ENCODE results near the gene RERE.

RERE gene

DNA sequence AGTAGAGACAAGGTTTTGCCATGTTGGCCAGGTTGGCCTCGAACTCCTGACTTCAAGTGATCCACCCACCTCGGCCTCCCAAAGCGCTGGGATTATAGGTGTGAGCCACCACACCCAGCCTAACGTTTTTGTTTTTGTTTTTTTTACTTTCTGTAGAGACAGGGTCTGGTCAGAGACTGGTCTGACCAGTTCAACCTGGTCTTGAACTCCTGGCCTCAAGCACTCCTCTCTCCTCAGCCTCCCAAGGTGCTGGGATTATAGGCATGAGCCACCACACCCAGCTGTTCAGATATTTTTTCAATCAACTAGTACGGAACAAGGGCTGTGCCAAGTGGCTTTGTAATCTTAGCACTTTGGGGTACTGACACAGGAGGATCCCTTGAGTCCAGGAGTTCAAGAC is 209.5 kb downstream of the RERE start:
- DNase-seq: no peak
- no peak overlapping the region for H3K27ac ChIP-seq (ENCODE audit: insufficient read depth, low read length, poor library complexity, severe bottlenecking)

DNA sequence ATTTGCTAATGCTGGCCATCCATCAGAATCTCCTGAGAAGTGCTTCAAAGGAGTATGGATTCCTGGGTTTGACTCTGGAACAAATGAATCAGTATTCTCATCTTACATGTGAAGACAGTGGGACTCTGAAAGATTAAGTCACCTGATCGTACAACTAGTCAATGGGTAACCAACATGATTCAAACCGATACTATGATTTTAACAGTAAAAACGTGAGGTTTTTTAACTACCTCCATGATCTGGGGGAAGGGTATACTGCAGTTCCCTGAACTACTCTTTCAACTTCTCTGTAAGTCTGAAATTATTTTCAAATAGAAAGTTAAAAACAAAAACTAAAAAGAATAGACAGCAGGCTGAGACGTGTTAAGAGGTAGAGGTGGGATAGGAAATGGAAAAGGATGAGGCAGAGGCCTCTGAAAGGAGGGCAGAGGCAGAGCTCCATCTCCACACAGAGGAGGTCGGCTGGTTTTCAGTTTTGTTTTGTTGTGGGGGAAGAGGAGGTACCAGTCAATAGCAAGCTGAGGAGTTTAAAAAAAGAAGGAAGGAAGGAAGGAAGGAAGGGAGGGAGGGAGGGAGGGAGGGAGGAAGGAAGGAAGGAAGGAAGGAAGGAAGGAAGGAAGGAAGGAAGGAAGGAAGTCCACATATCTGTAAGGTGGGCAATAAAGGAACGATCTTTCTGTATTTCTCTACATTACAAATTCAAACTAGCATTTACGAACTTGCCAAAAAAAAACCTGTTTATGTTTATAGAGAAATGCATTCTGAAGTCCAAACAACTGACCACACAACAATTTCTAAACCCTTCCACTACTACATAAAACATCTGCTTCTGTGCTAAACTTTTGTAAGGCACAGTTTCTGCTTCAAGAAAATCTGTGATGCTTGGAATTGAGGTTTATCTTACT is 213.1 kb downstream of the RERE start:
- no peak for DNase-seq
- Histone ChIP-seq H3K4me3 (ENCODE audit: insufficient read depth, low read depth, low read length, poor library complexity, severe bottlenecking) (no peak overlapping the region), H3K27ac (ENCODE audit: insufficient read depth, low read length, poor library complexity, severe bottlenecking) (no peak overlapping the region)

More for the DNA sequence above, 209.5 kb downstream of the RERE start:
- no peaks in the 10 kb centered on the region for H3K36me3 ChIP-seq (ENCODE audit: control insufficient read depth, insufficient read depth, low read length)
- H3K27me3 ChIP-seq (replicated peaks; ENCODE audit: control insufficient read depth, insufficient read depth, low read length, poor library complexity, severe bottlenecking): no peaks in the 10 kb centered on the region
- no peak overlapping the region for H3K4me3 ChIP-seq (ENCODE audit: insufficient read depth, low read depth, low read length, poor library complexity, severe bottlenecking)
- H3K9me3 ChIP-seq (ENCODE audit: control insufficient read depth, low read length): no peaks in the 10 kb centered on the region
- peaks cover 9% of the 10 kb centered on the region for H3K4me1 ChIP-seq (ENCODE audit: control insufficient read depth, insufficient read depth, low read length, poor library complexity, severe bottlenecking)

DNA sequence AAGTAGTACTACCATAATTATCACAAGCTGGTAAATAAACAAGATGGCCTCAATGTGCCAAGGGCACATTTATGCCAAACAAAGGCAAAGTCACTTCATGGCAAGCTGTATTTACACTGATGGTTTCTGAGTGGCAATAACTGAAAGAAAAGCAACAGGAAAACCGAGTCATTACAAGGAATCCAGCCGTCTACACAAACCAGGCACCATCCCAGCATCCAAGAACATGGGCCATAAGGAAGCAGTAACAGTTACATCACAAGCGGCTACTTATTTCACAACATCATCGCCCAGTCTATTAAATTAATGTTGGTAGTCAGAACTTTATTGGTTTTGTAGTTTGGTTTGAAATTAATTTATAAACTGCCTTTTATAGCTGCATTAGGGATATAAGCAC is 214.2 kb downstream of the RERE start:
- H3K4me1 ChIP-seq (ENCODE audit: control insufficient read depth, insufficient read depth, low read length, poor library complexity, severe bottlenecking): peaks cover 9% of the 10 kb centered on the region
- no peaks in the 10 kb centered on the region for H3K9me3 ChIP-seq (ENCODE audit: control insufficient read depth, low read length)
- H3K4me3 ChIP-seq (ENCODE audit: insufficient read depth, low read depth, low read length, poor library complexity, severe bottlenecking): no peak overlapping the region
- no peaks in the 10 kb centered on the region for H3K36me3 ChIP-seq (ENCODE audit: control insufficient read depth, insufficient read depth, low read length)
- H3K27me3 ChIP-seq (replicated peaks; ENCODE audit: control insufficient read depth, insufficient read depth, low read length, poor library complexity, severe bottlenecking): no peaks in the 10 kb centered on the region
- DNase-seq: no peak
- no peak overlapping the region for H3K27ac ChIP-seq (ENCODE audit: insufficient read depth, low read length, poor library complexity, severe bottlenecking)

More for the DNA sequence above, 213.1 kb downstream of the RERE start:
- Histone ChIP-seq H3K4me1 (ENCODE audit: control insufficient read depth, insufficient read depth, low read length, poor library complexity, severe bottlenecking) (peaks cover 9% of the 10 kb centered on the region), H3K9me3 (ENCODE audit: control insufficient read depth, low read length) (no peaks in the 10 kb centered on the region), H3K36me3 (ENCODE audit: control insufficient read depth, insufficient read depth, low read length) (no peaks in the 10 kb centered on the region), H3K27me3 (replicated peaks; ENCODE audit: control insufficient read depth, insufficient read depth, low read length, poor library complexity, severe bottlenecking) (no peaks in the 10 kb centered on the region)

- Histone ChIP-seq H3K27ac (ENCODE audit: insufficient read depth, low read length, poor library complexity, severe bottlenecking) (no peak overlapping the region), H3K27me3 (replicated peaks; ENCODE audit: control insufficient read depth, insufficient read depth, low read length, poor library complexity, severe bottlenecking) (no peaks in the 10 kb centered on the region), H3K36me3 (ENCODE audit: control insufficient read depth, insufficient read depth, low read length) (no peaks in the 10 kb centered on the region), H3K4me3 (ENCODE audit: insufficient read depth, low read depth, low read length, poor library complexity, severe bottlenecking) (peak overlapping the region; percentile 10), H3K4me1 (ENCODE audit: control insufficient read depth, insufficient read depth, low read length, poor library complexity, severe bottlenecking) (peaks cover 9% of the 10 kb centered on the region), H3K9me3 (ENCODE audit: control insufficient read depth, low read length) (no peaks in the 10 kb centered on the region)
- DNase-seq: no peak
These were observed 214.8 kb downstream of the RERE start for GRCh38 chr1:8602471-8603219.

DNA sequence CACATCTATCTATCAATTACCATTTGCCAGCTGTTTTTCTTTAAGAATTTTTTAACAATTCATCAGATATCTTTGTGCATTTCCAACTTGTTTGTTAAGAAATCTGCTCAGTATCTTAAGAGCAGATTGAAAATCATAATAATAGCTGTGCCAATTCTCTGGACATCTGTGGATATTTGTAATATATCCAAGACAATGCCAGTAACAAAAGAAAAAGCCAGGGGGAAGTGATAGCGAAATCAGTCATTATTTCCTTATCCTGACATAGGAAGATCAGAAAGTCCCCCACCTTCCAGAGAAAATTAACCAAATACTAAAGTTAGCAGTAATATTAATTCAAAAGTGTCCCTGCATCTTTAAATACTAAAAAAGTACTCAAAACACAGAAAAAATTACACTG is 217.1 kb downstream of the RERE start:
- Histone ChIP-seq H3K4me3 (ENCODE audit: insufficient read depth, low read depth, low read length, poor library complexity, severe bottlenecking) (no peak overlapping the region), H3K27me3 (replicated peaks; ENCODE audit: control insufficient read depth, insufficient read depth, low read length, poor library complexity, severe bottlenecking) (no peaks in the 10 kb centered on the region), H3K4me1 (ENCODE audit: control insufficient read depth, insufficient read depth, low read length, poor library complexity, severe bottlenecking) (peaks cover 9% of the 10 kb centered on the region), H3K9me3 (ENCODE audit: control insufficient read depth, low read length) (no peaks in the 10 kb centered on the region), H3K27ac (ENCODE audit: insufficient read depth, low read length, poor library complexity, severe bottlenecking) (no peak overlapping the region), H3K36me3 (ENCODE audit: control insufficient read depth, insufficient read depth, low read length) (no peaks in the 10 kb centered on the region)
- DNase-seq: no peak

DNA sequence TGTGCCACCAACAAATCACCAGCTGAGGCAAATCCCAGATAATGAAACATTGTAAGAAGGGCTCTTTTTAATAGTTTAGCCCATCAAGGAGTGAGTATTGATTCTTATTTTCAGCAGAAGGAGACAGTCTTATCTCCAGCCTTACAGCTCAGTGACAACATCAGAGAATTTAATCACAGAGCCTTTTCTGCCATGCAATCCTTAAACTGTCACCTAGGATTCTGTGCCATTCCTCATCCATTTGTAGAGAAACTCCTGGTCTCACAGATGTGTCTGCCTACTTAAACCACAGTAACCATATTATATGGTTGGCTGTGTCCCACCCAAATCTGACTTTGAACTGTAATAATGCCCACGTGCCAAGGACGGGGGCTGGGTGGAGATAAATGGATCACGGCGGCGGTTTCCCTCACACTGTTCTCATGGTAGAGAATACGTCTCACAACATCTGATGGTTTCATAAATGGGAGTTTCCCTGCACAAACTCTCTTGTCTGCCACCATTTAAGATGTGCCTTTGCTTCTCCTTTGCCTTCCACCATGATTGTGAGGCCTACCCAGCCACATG is 217.7 kb downstream of the RERE start:
- Histone ChIP-seq H3K36me3 (ENCODE audit: control insufficient read depth, insufficient read depth, low read length) (no peaks in the 10 kb centered on the region), H3K27ac (ENCODE audit: insufficient read depth, low read length, poor library complexity, severe bottlenecking) (no peak overlapping the region)
- DNase-seq: no peak

GRCh38 chr1:8598783-8599182 is 218.7 kb downstream of the RERE start:
- no peak overlapping the region for H3K4me3 ChIP-seq (ENCODE audit: insufficient read depth, low read depth, low read length, poor library complexity, severe bottlenecking)
- no peak for DNase-seq

More for the DNA sequence above, 217.7 kb downstream of the RERE start:
- H3K9me3 ChIP-seq (ENCODE audit: control insufficient read depth, low read length): no peaks in the 10 kb centered on the region
- H3K27me3 ChIP-seq (replicated peaks; ENCODE audit: control insufficient read depth, insufficient read depth, low read length, poor library complexity, severe bottlenecking): no peaks in the 10 kb centered on the region
- no peak overlapping the region for H3K4me3 ChIP-seq (ENCODE audit: insufficient read depth, low read depth, low read length, poor library complexity, severe bottlenecking)
- H3K4me1 ChIP-seq (ENCODE audit: control insufficient read depth, insufficient read depth, low read length, poor library complexity, severe bottlenecking): peaks cover 9% of the 10 kb centered on the region

DNA sequence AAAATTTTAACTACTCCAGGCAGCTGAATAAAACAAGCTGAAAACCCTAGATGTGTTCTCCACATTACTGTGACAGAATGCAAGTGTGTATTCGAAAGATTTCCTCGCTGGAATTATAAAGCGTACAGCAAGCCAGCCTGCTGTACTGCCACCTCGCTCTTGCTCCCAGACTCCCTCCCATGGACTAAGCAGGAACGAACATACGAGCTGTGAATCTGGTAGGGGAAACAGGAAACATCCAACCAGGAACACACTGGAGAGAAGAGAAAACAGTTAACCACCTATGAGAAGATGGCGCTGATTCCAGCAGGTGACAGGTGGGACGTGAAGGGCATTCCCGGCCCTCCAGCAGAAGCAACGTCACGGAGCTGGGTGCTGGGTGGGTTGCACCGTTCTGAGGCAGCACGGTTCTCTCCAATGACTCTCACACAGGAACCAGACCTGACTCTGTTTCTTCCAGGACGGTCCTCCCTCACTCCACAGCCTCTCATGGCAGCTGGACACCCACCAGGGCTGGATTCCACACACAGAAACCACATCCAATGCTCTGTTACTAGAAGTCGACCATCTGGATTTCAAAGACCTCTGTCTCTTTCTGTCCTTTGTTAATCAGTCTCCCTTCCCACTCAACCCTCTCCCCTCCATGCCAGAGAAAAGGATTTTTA is 219.2 kb downstream of the RERE start:
- no peak overlapping the region for H3K27ac ChIP-seq (ENCODE audit: insufficient read depth, low read length, poor library complexity, severe bottlenecking)
- H3K36me3 ChIP-seq (ENCODE audit: control insufficient read depth, insufficient read depth, low read length): no peaks in the 10 kb centered on the region
- H3K9me3 ChIP-seq (ENCODE audit: control insufficient read depth, low read length): no peaks in the 10 kb centered on the region
- H3K27me3 ChIP-seq (replicated peaks; ENCODE audit: control insufficient read depth, insufficient read depth, low read length, poor library complexity, severe bottlenecking): no peaks in the 10 kb centered on the region
- no peak for DNase-seq
- no peak overlapping the region for H3K4me3 ChIP-seq (ENCODE audit: insufficient read depth, low read depth, low read length, poor library complexity, severe bottlenecking)
- no peaks in the 10 kb centered on the region for H3K4me1 ChIP-seq (ENCODE audit: control insufficient read depth, insufficient read depth, low read length, poor library complexity, severe bottlenecking)

More at GRCh38 chr1:8598783-8599182, 218.7 kb downstream of the RERE start:
- H3K4me1 ChIP-seq (ENCODE audit: control insufficient read depth, insufficient read depth, low read length, poor library complexity, severe bottlenecking): peaks cover 4% of the 10 kb centered on the region
- H3K27me3 ChIP-seq (replicated peaks; ENCODE audit: control insufficient read depth, insufficient read depth, low read length, poor library complexity, severe bottlenecking): no peaks in the 10 kb centered on the region
- no peaks in the 10 kb centered on the region for H3K9me3 ChIP-seq (ENCODE audit: control insufficient read depth, low read length)
- no peak overlapping the region for H3K27ac ChIP-seq (ENCODE audit: insufficient read depth, low read length, poor library complexity, severe bottlenecking)
- no peaks in the 10 kb centered on the region for H3K36me3 ChIP-seq (ENCODE audit: control insufficient read depth, insufficient read depth, low read length)

DNA sequence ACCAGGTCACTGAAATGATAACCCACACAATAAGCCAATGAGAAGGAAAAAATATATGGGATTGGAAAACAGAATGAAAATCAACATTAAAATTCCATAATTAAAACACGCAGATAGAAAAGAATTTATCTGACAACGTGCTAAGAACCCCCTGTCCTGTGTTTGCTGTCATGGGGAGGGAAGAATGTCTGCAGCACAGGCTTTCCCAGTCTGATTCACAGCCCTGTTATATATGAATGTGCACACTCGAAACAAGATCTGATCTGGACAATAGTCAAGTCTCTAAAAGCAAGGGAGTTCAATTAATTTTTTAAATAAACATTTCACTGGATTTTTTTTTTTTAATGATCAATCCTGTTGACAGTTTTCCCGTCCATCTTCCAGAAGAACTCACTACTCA is 220.0 kb downstream of the RERE start:
- no peak for DNase-seq

More for the DNA sequence above, 220.0 kb downstream of the RERE start:
- no peaks in the 10 kb centered on the region for H3K36me3 ChIP-seq (ENCODE audit: control insufficient read depth, insufficient read depth, low read length)
- H3K9me3 ChIP-seq (ENCODE audit: control insufficient read depth, low read length): no peaks in the 10 kb centered on the region
- H3K4me1 ChIP-seq (ENCODE audit: control insufficient read depth, insufficient read depth, low read length, poor library complexity, severe bottlenecking): no peaks in the 10 kb centered on the region
- H3K27ac ChIP-seq (ENCODE audit: insufficient read depth, low read length, poor library complexity, severe bottlenecking): no peak overlapping the region
- H3K4me3 ChIP-seq (ENCODE audit: insufficient read depth, low read depth, low read length, poor library complexity, severe bottlenecking): no peak overlapping the region
- H3K27me3 ChIP-seq (replicated peaks; ENCODE audit: control insufficient read depth, insufficient read depth, low read length, poor library complexity, severe bottlenecking): no peaks in the 10 kb centered on the region

Measured in effector memory CD4-positive, alpha-beta T cell (primary cell).